Glutamatergic neuron (in vitro differentiated cells): ENCODE measurements around the gene SHROOM3. TPM values are rescaled to one million over a fixed set of nuclear protein-coding genes. Genes with fewer than 3 reads are reported as not detected.

ENCODE experiments used
- DNase-seq: peaks from one replicate; pipeline ENCODE4 v3.0.0; 2022
- H3K27ac Mint-ChIP-seq: one replicate; pipeline ENCODE4 v1.8.0; 2020; ENCODE audit warnings: mild to moderate bottlenecking, mixed read lengths, inconsistent platforms; ENCODE audit not compliant: unreplicated experiment
- H3K27me3 Mint-ChIP-seq: one replicate; pipeline ENCODE4 v1.8.0; 2020; ENCODE audit warnings: mild to moderate bottlenecking, moderate library complexity, mixed read lengths, inconsistent platforms; ENCODE audit not compliant: unreplicated experiment
- H3K36me3 Mint-ChIP-seq: one replicate; pipeline ENCODE4 v1.8.0; 2020; ENCODE audit warnings: mild to moderate bottlenecking, mixed read lengths, inconsistent platforms; ENCODE audit not compliant: unreplicated experiment
- H3K4me1 Mint-ChIP-seq: one replicate; pipeline ENCODE4 v1.8.0; 2020; ENCODE audit warnings: mild to moderate bottlenecking, low read depth, mixed read lengths, inconsistent platforms; ENCODE audit not compliant: unreplicated experiment
- H3K4me3 Mint-ChIP-seq: one replicate; pipeline ENCODE4 v1.8.0; 2020; ENCODE audit warnings: mild to moderate bottlenecking, mixed read lengths, inconsistent platforms; ENCODE audit not compliant: unreplicated experiment
- H3K9me3 Mint-ChIP-seq: one replicate; pipeline ENCODE4 v1.8.0; 2020; ENCODE audit warnings: mild to moderate bottlenecking, moderate library complexity, mixed read lengths, inconsistent platforms; ENCODE audit not compliant: unreplicated experiment
- CTCF ChIP-seq: fragments of 200-600 bp; sonication (generic); IDR thresholded peaks from one replicate; pipeline ENCODE4 v1.5.0; 2021; ENCODE audit not compliant: partially characterized antibody, unreplicated experiment
- total RNA-seq: library from RNA; stranded (reverse); fragmentation: NEBNext Ultra II Directional; extraction: Animal tissue kit (Norgen Biotek cat#: 25700); gene quantifications from one replicate; pipeline ENCODE4 v1.2.1, GENCODE V29; 2021; ENCODE audit not compliant: unreplicated experiment

The SHROOM3 gene
- total RNA-seq, 1 donor from 2014 or later: 1.9 TPM

- Mint-ChIP-seq H3K4me3 (no peak overlapping the region), H3K36me3 (no peaks in the 10 kb centered on the region), H3K27me3 (peaks cover 2% of the 10 kb centered on the region), H3K9me3 (no peaks in the 10 kb centered on the region), H3K27ac (no peak overlapping the region), H3K4me1 (no peaks in the 10 kb centered on the region)
- no peak for DNase-seq
- TF ChIP-seq CTCF: no peak
Observed at GRCh38 chr4:76670631-76671030, 235.6 kb downstream of the SHROOM3 start.

- Mint-ChIP-seq H3K4me3 (no peak overlapping the region), H3K36me3 (no peaks in the 10 kb centered on the region), H3K27ac (no peak overlapping the region), H3K27me3 (peaks cover 2% of the 10 kb centered on the region), H3K4me1 (no peaks in the 10 kb centered on the region), H3K9me3 (no peaks in the 10 kb centered on the region)
- no peak for DNase-seq
- no peak for TF ChIP-seq CTCF
Observed at GRCh38 chr4:76673362-76673761, 238.3 kb downstream of the SHROOM3 start.

GRCh38 chr4:76674983-76675382 is 240.0 kb downstream of the SHROOM3 start:
- no peaks in the 10 kb centered on the region for H3K4me1 Mint-ChIP-seq
- DNase-seq: no peak
- no peaks in the 10 kb centered on the region for H3K9me3 Mint-ChIP-seq
- peaks cover 2% of the 10 kb centered on the region for H3K27me3 Mint-ChIP-seq
- H3K4me3 Mint-ChIP-seq: no peak overlapping the region
- no peaks in the 10 kb centered on the region for H3K36me3 Mint-ChIP-seq
- TF ChIP-seq CTCF: no peak
- no peak overlapping the region for H3K27ac Mint-ChIP-seq

GRCh38 chr4:76677571-76678326 is 242.7 kb downstream of the SHROOM3 start:
- no peak overlapping the region for H3K27ac Mint-ChIP-seq
- TF ChIP-seq CTCF: no peak
- H3K27me3 Mint-ChIP-seq: peaks cover 2% of the 10 kb centered on the region
- no peaks in the 10 kb centered on the region for H3K9me3 Mint-ChIP-seq
- no peaks in the 10 kb centered on the region for H3K36me3 Mint-ChIP-seq
- DNase-seq: no peak
- no peak overlapping the region for H3K4me3 Mint-ChIP-seq
- H3K4me1 Mint-ChIP-seq: peaks cover 5% of the 10 kb centered on the region

GRCh38 chr4:76679691-76680090 is 244.7 kb downstream of the SHROOM3 start:
- no peak for DNase-seq
- no peak overlapping the region for H3K4me3 Mint-ChIP-seq
- peaks cover 3% of the 10 kb centered on the region for H3K27me3 Mint-ChIP-seq
- H3K9me3 Mint-ChIP-seq: no peaks in the 10 kb centered on the region
- H3K36me3 Mint-ChIP-seq: no peaks in the 10 kb centered on the region
- no peak for TF ChIP-seq CTCF
- H3K4me1 Mint-ChIP-seq: peaks cover 5% of the 10 kb centered on the region
- H3K27ac Mint-ChIP-seq: no peak overlapping the region
